BJ (cell line): ENCODE results near the gene KRT2. TPM values are rescaled to one million over a fixed set of nuclear protein-coding genes. Genes with fewer than 3 reads are reported as not detected.

ENCODE experiments used
- CTCF ChIA-PET: fragments of 350-600 bp; formaldehyde crosslinking; extraction: SDS; loops from one replicate; lab custom pipeline; 2021; ENCODE audit warnings: antibody characterized with exemption, inconsistent platforms; lab: Yijun Ruan, JAX
- POLR2A ChIA-PET: fragments of 300-600 bp; sonication (Branson Sonifier 250); formaldehyde crosslinking; extraction: SDS; loops from one replicate; lab custom pipeline; 2021; ENCODE audit warnings: antibody characterized with exemption; lab: Charles Lee
- DNase-seq: peaks from one replicate; pipeline ENCODE4 v3.0.0-alpha.2; 2011; ENCODE audit warnings: low read depth
- H3K27me3 ChIP-seq: 2 replicates; pipeline ENCODE4 v1.6.0; 2011; ENCODE audit warnings: low read length; ENCODE audit not compliant: control insufficient read depth, insufficient read depth
- H3K36me3 ChIP-seq: 2 replicates; pipeline ENCODE4 v1.5.1; 2011; ENCODE audit warnings: low read length; ENCODE audit not compliant: control insufficient read depth, insufficient read depth
- H3K4me3 ChIP-seq: 2 replicates; pipeline ENCODE4 v1.5.1; 2011; ENCODE audit warnings: low read depth, mild to moderate bottlenecking, control low read depth, low read length
- CTCF ChIP-seq: IDR thresholded peaks from 2 replicates; pipeline ENCODE4 v1.5.1; 2011; ENCODE audit warnings: low read depth, mild to moderate bottlenecking, control low read depth, inconsistent platforms, low read length, moderate library complexity; ENCODE audit not compliant: insufficient read depth
- polyA plus RNA-seq: library from polyadenylated mRNA; depleted of rRNA; stranded (reverse); fragments of >200 nt; gene quantifications from 2 replicates; pipeline ENCODE4 v1.2.3, GENCODE V29; 2011

KRT2 gene
- polyA plus RNA-seq, 1 experiment, result not detected

DNA sequence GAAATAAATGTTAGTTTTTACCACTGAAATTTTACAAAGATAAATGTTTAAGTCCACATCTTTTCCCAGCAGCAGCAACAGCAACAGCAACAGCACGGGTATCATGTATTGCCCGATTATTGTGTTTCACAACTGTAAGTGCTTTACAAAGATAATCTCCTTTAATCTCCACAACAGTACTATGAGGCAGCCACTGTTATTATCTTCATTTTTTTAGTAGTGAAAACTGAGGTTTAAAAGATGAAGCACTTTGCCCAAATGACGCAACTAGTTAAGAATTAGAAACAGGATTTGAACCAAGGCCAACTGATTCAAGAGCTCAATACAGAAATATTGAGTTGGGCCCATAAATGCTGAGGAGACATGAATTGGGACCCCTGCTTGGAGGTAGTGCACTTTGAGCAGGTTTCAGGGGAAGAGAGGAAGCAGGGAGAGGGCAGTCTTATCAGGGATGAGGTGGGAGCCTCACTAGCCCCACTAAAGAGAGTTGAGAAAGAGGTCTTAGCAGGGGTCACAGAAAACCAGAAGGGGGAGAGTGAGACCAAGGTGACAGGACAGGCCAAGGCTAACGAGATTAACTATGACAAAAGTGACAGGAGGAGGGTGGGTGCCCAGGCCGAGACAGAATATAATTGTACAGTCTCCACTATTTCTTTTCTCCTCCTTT is 15.3 kb downstream of the KRT2 start:
- ChIA-PET CTCF (no interaction called here), POLR2A (no interaction called here)
- DNase-seq, result no peak

GRCh38 chr12:52636189-52636588 is 15.8 kb downstream of the KRT2 start:
- ChIA-PET CTCF (interaction anchor here (0.6 kb wide), 1 partner anchor 181 kb away, joined by 3 read pairs; no protein-coding TSS in a partner anchor), POLR2A (no interaction called here)
- H3K36me3 ChIP-seq, result no peaks in the 10 kb centered on the region
- no peak overlapping the region for H3K4me3 ChIP-seq
- DNase-seq, result no peak
- peaks cover 7% of the 10 kb centered on the region; the same call in 1 of the 2 replicates for H3K27me3 ChIP-seq
- TF ChIP-seq CTCF, result no peak

More for the DNA sequence above, 15.3 kb downstream of the KRT2 start:
- Histone ChIP-seq H3K4me3 (no peak overlapping the region), H3K36me3 (no peaks in the 10 kb centered on the region), H3K27me3 (peaks cover 10% of the 10 kb centered on the region)
- TF ChIP-seq CTCF, result no peak

- ChIA-PET POLR2A (no interaction called here), CTCF (no interaction called here)
- TF ChIP-seq CTCF, result no peak
- no peaks in the 10 kb centered on the region for H3K36me3 ChIP-seq
- peaks cover 7% of the 10 kb centered on the region; the same call in 1 of the 2 replicates for H3K27me3 ChIP-seq
- H3K4me3 ChIP-seq, result no peak overlapping the region
- no peak for DNase-seq
These were observed 17.6 kb downstream of the KRT2 start for GRCh38 chr12:52634266-52635056.

DNA sequence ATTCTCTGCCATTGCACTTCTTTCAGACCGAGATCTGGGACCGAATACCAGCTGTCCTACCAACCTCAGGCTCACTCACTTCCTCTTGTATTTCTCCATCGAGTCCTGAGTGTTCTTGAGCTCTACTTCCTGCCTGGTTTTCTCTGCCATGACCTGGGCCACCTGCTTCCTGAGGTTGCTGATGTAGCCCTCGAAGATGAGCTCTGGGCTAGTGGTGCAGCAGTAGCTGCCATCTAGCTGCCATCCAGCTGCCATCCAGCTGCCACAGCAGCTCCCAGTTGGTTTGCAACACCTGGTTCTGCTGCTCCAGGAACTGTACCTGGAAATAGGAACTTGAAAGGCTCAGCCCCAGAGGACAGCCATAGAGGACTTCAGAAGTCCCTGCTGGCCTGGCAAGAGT is 18.6 kb downstream of the KRT2 start:
- TF ChIP-seq CTCF, result no peak
- peaks cover 9% of the 10 kb centered on the region; the same call in 1 of the 2 replicates for H3K27me3 ChIP-seq
- ChIA-PET POLR2A (no interaction called here), CTCF (no interaction called here)
- no peak for DNase-seq
- H3K36me3 ChIP-seq, result no peaks in the 10 kb centered on the region
- no peak overlapping the region for H3K4me3 ChIP-seq

DNA sequence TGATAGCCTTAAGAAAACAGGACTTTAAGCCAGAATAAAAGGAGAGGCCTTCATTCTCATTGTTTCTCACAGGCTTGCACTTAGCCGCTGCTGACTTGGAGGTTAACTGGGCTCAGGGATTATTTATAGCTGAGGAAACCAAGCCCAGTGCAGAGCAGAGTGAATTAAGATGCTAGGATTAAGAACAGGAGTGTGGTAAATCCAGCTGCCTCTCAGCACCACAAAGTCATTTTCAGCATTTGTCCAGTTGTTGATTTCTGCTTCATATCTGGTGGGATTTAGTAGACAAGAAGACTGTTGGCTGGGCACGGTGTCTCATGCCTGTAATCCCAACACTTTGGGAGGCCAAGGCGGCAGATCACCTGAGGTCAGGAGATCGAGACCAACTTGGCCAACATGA is 19.4 kb downstream of the KRT2 start:
- no peak for TF ChIP-seq CTCF
- H3K36me3 ChIP-seq, result no peaks in the 10 kb centered on the region
- H3K27me3 ChIP-seq, result peaks cover 9% of the 10 kb centered on the region; the same call in 1 of the 2 replicates
- H3K4me3 ChIP-seq, result no peak overlapping the region
- ChIA-PET POLR2A (no interaction called here), CTCF (no interaction called here)
- DNase-seq, result no peak
